Esophagus muscularis mucosa (tissue), 3 donors: ENCODE results near the gene NFIB.

Experiments used
- CTCF ChIP-seq, 3 experiments: fragments of 200-600 bp in 2 of 3; fragments of 450-650 bp in 1 of 3; sonication (generic) in 2 of 3; IDR thresholded peaks; one replicate each; pipeline ENCODE4 v1.5.1; 2017 to 2019; ENCODE audit warnings: antibody characterized with exemption in 3 of 3, mild to moderate bottlenecking in 2 of 3, moderate library complexity in 1 of 3
- POLR2AphosphoS5 ChIP-seq, 2 donors: sonication (generic); formaldehyde crosslinking; IDR thresholded peaks; one replicate each; pipeline ENCODE4 v1.6.1; 2017; ENCODE audit warnings: antibody characterized with exemption in 2 of 2

DNA sequence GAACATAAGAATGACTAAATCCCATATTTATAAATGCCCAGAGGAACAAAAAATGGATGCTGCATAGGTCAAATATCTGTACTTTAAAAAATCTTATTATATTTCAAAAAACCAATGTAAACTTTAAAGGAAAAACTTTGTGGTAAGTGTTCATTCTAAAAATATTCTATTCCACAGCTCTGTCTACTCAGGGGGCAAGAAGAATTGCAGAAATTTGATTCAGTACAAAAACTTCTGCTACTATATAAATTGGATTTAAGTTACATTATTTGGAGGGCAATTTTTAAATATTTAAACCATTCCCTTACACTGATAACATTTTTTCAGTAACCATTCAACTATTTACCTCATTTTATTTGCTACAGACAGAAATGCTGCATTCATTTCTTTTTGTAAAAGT is 32.1 kb downstream of the NFIB start:
- TF ChIP-seq CTCF (IDR thresholded peaks at IDR 0.05) (no peak), POLR2AphosphoS5 (IDR thresholded peaks at IDR 0.05) (no peak)
